Brain microvascular endothelial cell (primary cell): Measurements from ENCODE around the gene BRCA1.
A peak's percentile ranks its signal among the peaks of the same experiment; 100 is the strongest.
"Not testable (repeated sequence)": the region's sequence is repeated elsewhere in the genome, so short reads cannot be mapped to it uniquely, and the experiment has no call there.

Source experiments
- DNase-seq: peaks from one replicate; pipeline ENCODE4 v3.0.0-alpha.2; 2020
- H3K27ac ChIP-seq: fragments of 250-450 bp; sonication (Bioruptor Pico); 2 replicates; pipeline ENCODE4 v1.5.1; 2020; ENCODE audit warnings: mild to moderate bottlenecking, moderate library complexity
- H3K27me3 ChIP-seq: fragments of 250-450 bp; sonication (Bioruptor Pico); replicated peaks from 2 replicates; pipeline ENCODE4 v1.5.1; 2020; ENCODE audit warnings: mild to moderate bottlenecking
- H3K36me3 ChIP-seq: fragments of 250-450 bp; sonication (Bioruptor Pico); replicated peaks from 2 replicates; pipeline ENCODE4 v1.5.1; 2020; ENCODE audit warnings: mild to moderate bottlenecking
- H3K4me3 ChIP-seq: 2 replicates; pipeline ENCODE4 v1.5.1; 2011; ENCODE audit warnings: low read depth, mild to moderate bottlenecking, control low read depth, low read length, moderate library complexity
- CTCF ChIP-seq: IDR thresholded peaks from 2 replicates; pipeline ENCODE4 v1.5.1; 2011; ENCODE audit warnings: low read depth, mild to moderate bottlenecking, moderate library complexity, low read length, control low read depth, inconsistent platforms; ENCODE audit errors: missing control alignments
- in situ Hi-C: cut with HindIII; loops from 2 replicates; pipeline ENCODE4 v1.10.0; 2017; ENCODE audit warnings: low sequenced_read_pairs, low pct_ligation_motif_present

BRCA1 gene

GRCh38 chr17:43011728-43012472 is 113.3 kb downstream of the BRCA1 start:
- no peak for TF ChIP-seq CTCF
- in situ Hi-C loops: no loop called here
- no peaks in the 10 kb centered on the region for H3K27me3 ChIP-seq
- no peak overlapping the region for H3K4me3 ChIP-seq
- peaks cover 36% of the 10 kb centered on the region for H3K36me3 ChIP-seq
- H3K27ac ChIP-seq: no peak overlapping the region
- DNase-seq: no peak

GRCh38 chr17:43010667-43011308 is 114.4 kb downstream of the BRCA1 start:
- Histone ChIP-seq H3K27ac (no peak overlapping the region), H3K4me3 (no peak overlapping the region), H3K27me3 (no peaks in the 10 kb centered on the region), H3K36me3 (peaks cover 27% of the 10 kb centered on the region)
- in situ Hi-C loops: no loop called here
- TF ChIP-seq CTCF: no peak
- no peak for DNase-seq

- peak within 1 kb of the TSS; percentile 81 for H3K27ac ChIP-seq
- peak within 1 kb of the TSS; percentile 69 for H3K4me3 ChIP-seq
- H3K27me3 ChIP-seq: no peaks in the 10 kb centered on the region
- in situ Hi-C loops: no loop called here
- peak; percentile 44 for TF ChIP-seq CTCF
- peaks cover 23% of the 10 kb centered on the region for H3K36me3 ChIP-seq
- peak; percentile 83 for DNase-seq
Measured at GRCh38 chr17:43006639-43007551, 118.3 kb downstream of the BRCA1 start, which contains the start of gene IFI35. Gene IFI35, plus strand, starts transcription at chr17:43006784. Its CDS starts 164 bp downstream, at chr17:43006948.

- Histone ChIP-seq H3K4me3 (no peak overlapping the region), H3K36me3 (peaks cover 47% of the 10 kb centered on the region), H3K27ac (no peak overlapping the region), H3K27me3 (no peaks in the 10 kb centered on the region)
- no peak for TF ChIP-seq CTCF
- DNase-seq: no peak
- in situ Hi-C loops: no loop called here
Measured at GRCh38 chr17:43003542-43004172, 121.5 kb downstream of the BRCA1 start.

- peaks cover 47% of the 10 kb centered on the region for H3K36me3 ChIP-seq
- H3K27ac ChIP-seq, H3K4me3 ChIP-seq, in situ Hi-C loops, H3K27me3 ChIP-seq, DNase-seq: not testable (repeated sequence)
Measured at GRCh38 chr17:43000894-43001293, 124.3 kb downstream of the BRCA1 start.
